NT2/D1 (cell line): Measurements from ENCODE around the gene DIO2.

Experiments used
- SUZ12 ChIP-seq: IDR thresholded peaks from 2 replicates; pipeline ENCODE4 v1.6.1; 2011; ENCODE audit not compliant: insufficient read length, insufficient read depth; ENCODE audit errors: extremely low read depth
- YY1 ChIP-seq: IDR thresholded peaks from 2 replicates; pipeline ENCODE4 v1.6.1; 2011; ENCODE audit not compliant: insufficient read length, insufficient read depth

- TF ChIP-seq YY1 = no peak
- no peak for TF ChIP-seq SUZ12
Observed at GRCh38 chr14:80213602-80214001, 2.3 kb upstream of the DIO2 start.
